ENCODE data around the gene EPSTI1. TPM values are rescaled to one million over a fixed set of nuclear protein-coding genes. Genes with fewer than 3 reads are reported as not detected.

The EPSTI1 gene
- total RNA-seq, 2 experiments from 2014 or later = 120 to 121 TPM

GRCh38 chr13:43021926-43022670, 30.1 kb upstream of the EPSTI1 start:
- CTCF ChIA-PET = interaction anchor here (0.8 to 3.0 kb wide), 6 partner anchors 14 to 50 kb away, joined by 3 to 11 read pairs (median 6); partner anchors contain the start of gene EPSTI1
- POLR2A ChIA-PET = interaction anchor here (0.7 kb wide), 1 partner anchor 90 kb away, joined by 4 read pairs; no protein-coding TSS in a partner anchor
- no peak for DNase-seq
- peaks cover 11% of the 10 kb centered on the region for H3K36me3 Mint-ChIP-seq (ENCODE audit: low read depth)
- no peaks in the 10 kb centered on the region for H3K27me3 Mint-ChIP-seq
- H3K27ac Mint-ChIP-seq = no peak overlapping the region
- H3K9me3 Mint-ChIP-seq = no peaks in the 10 kb centered on the region
- H3K4me3 Mint-ChIP-seq = no peak overlapping the region
- peaks cover 20% of the 10 kb centered on the region for H3K4me1 Mint-ChIP-seq

GRCh38 chr13:43020794-43021193, 28.8 kb upstream of the EPSTI1 start:
- H3K36me3 Mint-ChIP-seq (ENCODE audit: low read depth) = peaks cover 11% of the 10 kb centered on the region
- ChIA-PET CTCF (interaction anchor here (1.0 kb wide), 1 partner anchor 49 kb away, joined by 3 read pairs; no protein-coding TSS in a partner anchor), POLR2A (no interaction called here)
- no peak overlapping the region for H3K4me3 Mint-ChIP-seq
- H3K4me1 Mint-ChIP-seq = peaks cover 17% of the 10 kb centered on the region
- DNase-seq = no peak
- no peaks in the 10 kb centered on the region for H3K9me3 Mint-ChIP-seq
- H3K27ac Mint-ChIP-seq = no peak overlapping the region
- H3K27me3 Mint-ChIP-seq = no peaks in the 10 kb centered on the region

GRCh38 chr13:43019811-43020210, 27.8 kb upstream of the EPSTI1 start:
- peaks cover 7% of the 10 kb centered on the region for H3K36me3 Mint-ChIP-seq (ENCODE audit: low read depth)
- no peak for DNase-seq
- POLR2A ChIA-PET = no interaction called here
- no peak overlapping the region for H3K27ac Mint-ChIP-seq
- no peak overlapping the region for H3K4me3 Mint-ChIP-seq
- CTCF ChIA-PET = interaction anchor here (1.3 kb wide), 1 partner anchor 22 kb away, joined by 3 read pairs; no protein-coding TSS in a partner anchor
- no peaks in the 10 kb centered on the region for H3K27me3 Mint-ChIP-seq
- H3K9me3 Mint-ChIP-seq = no peaks in the 10 kb centered on the region
- peaks cover 12% of the 10 kb centered on the region for H3K4me1 Mint-ChIP-seq

GRCh38 chr13:43016226-43016625, 24.2 kb upstream of the EPSTI1 start:
- no peak for DNase-seq
- Mint-ChIP-seq H3K27me3 (no peaks in the 10 kb centered on the region), H3K9me3 (no peaks in the 10 kb centered on the region), H3K4me1 (no peaks in the 10 kb centered on the region), H3K36me3 (ENCODE audit: low read depth) (no peaks in the 10 kb centered on the region), H3K4me3 (no peak overlapping the region), H3K27ac (no peak overlapping the region)
- ChIA-PET CTCF (interaction anchor here (1.0 to 1.8 kb wide), 3 partner anchors 16 to 19 kb away, joined by 3 to 6 read pairs (median 3); no protein-coding TSS in a partner anchor), POLR2A (no interaction called here)

- ChIA-PET POLR2A (no interaction called here), CTCF (interaction anchor here (0.7 to 1.1 kb wide), 2 partner anchors 16 to 22 kb away, joined by 3 read pairs; no protein-coding TSS in a partner anchor)
- no peaks in the 10 kb centered on the region for H3K9me3 Mint-ChIP-seq
- no peak for DNase-seq
- no peak overlapping the region for H3K27ac Mint-ChIP-seq
- H3K4me3 Mint-ChIP-seq = no peak overlapping the region
- H3K4me1 Mint-ChIP-seq = no peaks in the 10 kb centered on the region
- no peaks in the 10 kb centered on the region for H3K36me3 Mint-ChIP-seq (ENCODE audit: low read depth)
- no peaks in the 10 kb centered on the region for H3K27me3 Mint-ChIP-seq
These were observed 22.1 kb upstream of the EPSTI1 start for GRCh38 chr13:43014162-43014561.

GRCh38 chr13:43009506-43009905, 17.5 kb upstream of the EPSTI1 start:
- H3K27ac Mint-ChIP-seq = no peak overlapping the region
- no peaks in the 10 kb centered on the region for H3K36me3 Mint-ChIP-seq (ENCODE audit: low read depth)
- no peak overlapping the region for H3K4me3 Mint-ChIP-seq
- H3K27me3 Mint-ChIP-seq = peaks cover 4% of the 10 kb centered on the region
- POLR2A ChIA-PET = no interaction called here
- peaks cover 3% of the 10 kb centered on the region for H3K4me1 Mint-ChIP-seq
- H3K9me3 Mint-ChIP-seq = no peaks in the 10 kb centered on the region
- CTCF ChIA-PET = interaction anchor here (0.7 kb wide), 1 partner anchor 1660 kb away, joined by 3 read pairs; no protein-coding TSS in a partner anchor
- DNase-seq = no peak

GRCh38 chr13:43008596-43008995, 16.6 kb upstream of the EPSTI1 start:
- Mint-ChIP-seq H3K9me3 (no peaks in the 10 kb centered on the region), H3K27ac (no peak overlapping the region), H3K4me3 (no peak overlapping the region), H3K4me1 (peaks cover 3% of the 10 kb centered on the region), H3K36me3 (ENCODE audit: low read depth) (no peaks in the 10 kb centered on the region), H3K27me3 (peaks cover 4% of the 10 kb centered on the region)
- CTCF ChIA-PET = interaction anchor here (1.5 kb wide), 1 partner anchor 10 kb away, joined by 3 read pairs; no protein-coding TSS in a partner anchor
- POLR2A ChIA-PET = interaction anchor here (0.7 kb wide), 1 partner anchor 48 kb away, joined by 3 read pairs; no protein-coding TSS in a partner anchor
- no peak for DNase-seq

- Mint-ChIP-seq H3K36me3 (ENCODE audit: low read depth) (no peaks in the 10 kb centered on the region), H3K27me3 (peaks cover 4% of the 10 kb centered on the region), H3K4me3 (no peak overlapping the region), H3K27ac (no peak overlapping the region), H3K4me1 (peaks cover 3% of the 10 kb centered on the region), H3K9me3 (peaks cover 11% of the 10 kb centered on the region)
- no peak for DNase-seq
- POLR2A ChIA-PET = no interaction called here
- CTCF ChIA-PET = interaction anchor here (0.6 to 1.7 kb wide), 2 partner anchors 16 to 477 kb away, joined by 4 read pairs; partner anchors contain the start of gene DNAJC15
These were observed 15.0 kb upstream of the EPSTI1 start for GRCh38 chr13:43006893-43007631.

- DNase-seq = no peak
- Mint-ChIP-seq H3K9me3 (peaks cover 11% of the 10 kb centered on the region), H3K36me3 (ENCODE audit: low read depth) (no peaks in the 10 kb centered on the region), H3K4me3 (no peak overlapping the region), H3K4me1 (peaks cover 3% of the 10 kb centered on the region), H3K27me3 (peaks cover 4% of the 10 kb centered on the region), H3K27ac (no peak overlapping the region)
- ChIA-PET CTCF (no interaction called here), POLR2A (interaction anchor here (0.6 kb wide), 1 partner anchor 9 kb away, joined by 7 read pairs; no protein-coding TSS in a partner anchor)
These were observed 13.6 kb upstream of the EPSTI1 start for GRCh38 chr13:43005460-43006236.

- H3K27me3 Mint-ChIP-seq = peaks cover 4% of the 10 kb centered on the region
- DNase-seq = no peak
- no peak overlapping the region for H3K27ac Mint-ChIP-seq
- no peaks in the 10 kb centered on the region for H3K36me3 Mint-ChIP-seq (ENCODE audit: low read depth)
- peaks cover 12% of the 10 kb centered on the region for H3K9me3 Mint-ChIP-seq
- CTCF ChIA-PET = interaction anchor here (0.8 to 1.1 kb wide), 3 partner anchors 12 to 34 kb away, joined by 3 to 6 read pairs (median 3); partner anchors contain the start of genes DNAJC15 and EPSTI1
- peaks cover 10% of the 10 kb centered on the region for H3K4me1 Mint-ChIP-seq
- H3K4me3 Mint-ChIP-seq = no peak overlapping the region
- POLR2A ChIA-PET = no interaction called here
These were observed 11.7 kb upstream of the EPSTI1 start for GRCh38 chr13:43003729-43004128.

GRCh38 chr13:43003010-43003409, 11.0 kb upstream of the EPSTI1 start:
- Mint-ChIP-seq H3K4me3 (no peak overlapping the region), H3K27ac (no peak overlapping the region), H3K36me3 (ENCODE audit: low read depth) (no peaks in the 10 kb centered on the region), H3K27me3 (no peaks in the 10 kb centered on the region), H3K4me1 (peaks cover 11% of the 10 kb centered on the region), H3K9me3 (peaks cover 12% of the 10 kb centered on the region)
- ChIA-PET POLR2A (no interaction called here), CTCF (interaction anchor here (1.0 to 1.1 kb wide), 2 partner anchors 20 to 33 kb away, joined by 3 to 6 read pairs; partner anchors contain the start of gene DNAJC15)
- no peak for DNase-seq

- Mint-ChIP-seq H3K36me3 (ENCODE audit: low read depth) (no peaks in the 10 kb centered on the region), H3K27ac (no peak overlapping the region), H3K9me3 (peaks cover 12% of the 10 kb centered on the region), H3K27me3 (no peaks in the 10 kb centered on the region), H3K4me1 (peaks cover 17% of the 10 kb centered on the region), H3K4me3 (no peak overlapping the region)
- ChIA-PET CTCF (no interaction called here), POLR2A (no interaction called here)
- DNase-seq = no peak
These were observed 10.0 kb upstream of the EPSTI1 start for GRCh38 chr13:43002021-43002420.

Measured in activated CD4-positive, alpha-beta T cell treated with anti-CD3 and anti-CD28 coated beads, Interleukin-2, amount 10 ng/mL, durations not matched to agents 7 days and 5 days (primary cell).